ENCODE results near the gene MEF2C. TPM values are rescaled to one million over a fixed set of nuclear protein-coding genes. Genes with fewer than 3 reads are reported as not detected.

Gene MEF2C
- total RNA-seq, 4 donors from 2014 or later: 51.0 to 78.6 (median 65.7) TPM

DNA sequence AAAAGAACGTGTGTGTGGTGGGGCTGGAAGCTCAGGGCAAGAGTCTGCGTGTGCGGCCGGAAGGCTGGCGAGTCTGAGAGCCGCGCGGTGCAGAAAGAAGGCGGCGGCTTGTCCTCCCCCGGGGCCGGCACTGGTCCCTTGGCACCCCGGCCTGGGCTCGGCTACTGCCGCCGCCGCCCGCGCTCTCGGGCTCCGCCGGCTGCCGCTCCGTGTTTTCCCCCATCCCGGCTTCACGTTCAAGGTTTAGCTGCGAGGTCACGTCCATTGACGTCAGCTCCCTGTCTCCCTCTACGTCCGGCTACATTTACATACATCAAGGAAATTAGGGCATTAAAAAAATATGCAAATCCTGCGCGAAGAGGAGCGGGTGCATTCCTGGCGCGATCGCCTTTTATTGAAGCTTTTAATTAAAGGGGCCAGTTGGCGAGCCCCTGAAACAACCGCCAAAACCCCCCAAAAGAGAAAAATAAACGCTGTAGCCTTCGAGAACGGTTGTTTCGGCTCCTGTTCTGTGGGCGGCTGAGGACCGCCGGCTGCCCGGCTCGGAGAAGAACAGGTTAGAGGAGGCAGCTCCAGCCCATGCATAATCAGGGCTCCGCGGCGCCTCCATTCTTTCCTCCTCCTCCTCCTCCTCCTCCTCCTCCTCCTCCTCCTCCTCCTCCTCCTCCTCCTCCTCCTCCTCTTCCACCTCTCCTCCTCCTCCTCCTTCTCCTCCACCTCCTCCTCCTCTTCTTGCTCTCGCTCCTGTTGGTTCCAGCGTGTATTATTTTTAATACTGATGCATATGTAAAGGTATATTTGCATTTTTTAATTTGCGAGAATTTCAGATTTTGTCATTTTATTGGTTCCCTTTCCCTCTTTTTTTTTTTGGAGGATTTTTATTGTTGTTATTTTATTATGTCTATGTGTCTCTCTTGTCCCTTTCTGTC lies 207.0 kb downstream of the MEF2C start:
- no peak for DNase-seq
- 5% methylated on average over 43 to 54 of the region's 54 CpGs for WGBS, 2 donors
- peaks cover 26 to 30% of the 10 kb centered on the region in 2 donors for H3K4me1 ChIP-seq
- H3K4me3 ChIP-seq (replicated peaks in 1 of 3): peak overlapping the region in 2 of 3 donors; percentile 16 to 21
- TF ChIP-seq, protein P1, sequence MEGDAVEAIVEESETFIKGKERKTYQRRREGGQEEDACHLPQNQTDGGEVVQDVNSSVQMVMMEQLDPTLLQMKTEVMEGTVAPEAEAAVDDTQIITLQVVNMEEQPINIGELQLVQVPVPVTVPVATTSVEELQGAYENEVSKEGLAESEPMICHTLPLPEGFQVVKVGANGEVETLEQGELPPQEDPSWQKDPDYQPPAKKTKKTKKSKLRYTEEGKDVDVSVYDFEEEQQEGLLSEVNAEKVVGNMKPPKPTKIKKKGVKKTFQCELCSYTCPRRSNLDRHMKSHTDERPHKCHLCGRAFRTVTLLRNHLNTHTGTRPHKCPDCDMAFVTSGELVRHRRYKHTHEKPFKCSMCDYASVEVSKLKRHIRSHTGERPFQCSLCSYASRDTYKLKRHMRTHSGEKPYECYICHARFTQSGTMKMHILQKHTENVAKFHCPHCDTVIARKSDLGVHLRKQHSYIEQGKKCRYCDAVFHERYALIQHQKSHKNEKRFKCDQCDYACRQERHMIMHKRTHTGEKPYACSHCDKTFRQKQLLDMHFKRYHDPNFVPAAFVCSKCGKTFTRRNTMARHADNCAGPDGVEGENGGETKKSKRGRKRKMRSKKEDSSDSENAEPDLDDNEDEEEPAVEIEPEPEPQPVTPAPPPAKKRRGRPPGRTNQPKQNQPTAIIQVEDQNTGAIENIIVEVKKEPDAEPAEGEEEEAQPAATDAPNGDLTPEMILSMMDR (IDR thresholded peaks at IDR 0.05): no peak
- no peak for TF ChIP-seq POLR2A (IDR thresholded peaks at IDR 0.05)
- H3K27me3 ChIP-seq: peaks cover 88% of the 10 kb centered on the region
- intact Hi-C loops (cut with DNase I): no loop called here
- H3K27ac ChIP-seq: no peak overlapping the region
- no peaks in the 10 kb centered on the region for H3K36me3 ChIP-seq
- H3K9me3 ChIP-seq: no peaks in the 10 kb centered on the region

DNA sequence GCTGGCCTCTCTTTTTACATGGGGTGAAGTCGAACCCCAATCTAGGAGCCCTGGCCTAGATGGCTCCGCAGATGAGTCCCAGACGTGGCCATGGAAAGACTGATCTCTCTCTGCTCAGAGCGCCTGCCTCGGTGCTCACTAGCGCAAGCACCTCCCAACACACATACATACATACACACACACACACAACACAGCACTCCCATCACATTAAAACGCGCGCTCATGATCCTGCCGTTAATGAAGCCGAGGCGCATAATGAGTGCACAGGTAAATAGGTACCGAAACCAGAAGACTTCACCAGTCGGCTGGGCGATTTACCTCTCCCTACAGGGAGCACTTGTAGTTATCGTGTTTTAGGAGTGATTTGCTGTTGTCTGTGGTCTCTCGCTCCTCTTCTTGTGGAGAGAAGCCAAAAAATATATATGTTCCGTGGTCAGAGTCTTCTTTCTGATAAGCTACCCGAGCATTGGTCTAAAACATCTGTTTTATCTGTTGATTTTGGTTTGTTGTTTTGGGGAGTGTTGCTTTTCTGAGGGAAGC lies 207.7 kb downstream of the MEF2C start:
- Histone ChIP-seq H3K27me3 (peaks cover 90% of the 10 kb centered on the region), H3K4me3 (replicated peaks in 1 of 3) (peak overlapping the region in 2 of 3 donors; percentile 16 to 21), H3K4me1 (peaks cover 21 to 26% of the 10 kb centered on the region in 2 donors), H3K36me3 (no peaks in the 10 kb centered on the region), H3K9me3 (no peaks in the 10 kb centered on the region), H3K27ac (no peak overlapping the region)
- no peak for DNase-seq
- intact Hi-C loops (cut with DNase I): no loop called here
- TF ChIP-seq, protein P1 (IDR thresholded peaks at IDR 0.05): no peak
- no peak for TF ChIP-seq POLR2A (IDR thresholded peaks at IDR 0.05)
- WGBS, 2 donors: 13 to 17% methylated on average over 19 of the region's 19 CpGs

DNA sequence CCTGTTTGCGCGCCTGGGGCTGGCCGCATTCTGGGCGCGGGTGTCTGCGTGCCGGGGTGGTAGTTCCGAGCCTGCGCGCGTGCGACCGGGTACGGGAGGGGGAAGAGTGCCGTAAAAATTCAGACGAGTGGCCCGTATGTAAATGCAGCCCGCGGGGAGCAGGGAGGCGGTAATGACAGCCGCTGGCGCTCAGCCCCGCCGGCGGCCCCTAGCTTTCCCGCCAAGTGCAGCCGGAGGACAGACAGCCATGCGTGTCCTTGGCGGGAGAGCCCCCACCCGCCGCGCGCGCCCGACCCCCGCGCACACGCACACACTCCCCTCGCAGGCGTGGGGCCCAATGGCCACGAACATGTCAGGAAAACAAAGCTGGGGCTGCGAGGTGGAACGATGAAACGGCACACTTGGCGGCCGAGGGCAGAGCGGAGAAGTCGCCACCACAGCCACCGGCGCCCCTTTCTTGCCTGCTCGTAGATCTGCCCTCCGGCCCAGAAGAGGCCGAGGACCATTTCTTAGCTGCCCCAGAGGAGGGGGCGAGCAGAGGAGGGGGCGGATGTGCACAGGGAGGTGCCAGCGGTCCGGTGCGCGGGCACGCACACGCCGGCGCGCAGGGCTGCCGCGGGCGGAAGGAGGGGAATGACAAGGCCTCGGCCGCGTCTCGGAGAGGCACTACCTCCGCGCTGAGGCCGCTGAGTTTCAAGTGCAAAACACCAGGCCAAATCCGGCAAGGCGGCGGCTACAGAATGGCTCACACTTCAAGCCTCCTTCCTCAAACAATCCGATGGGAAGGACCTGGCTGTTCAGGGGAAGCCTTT lies 208.4 kb downstream of the MEF2C start:
- no peak overlapping the region for H3K27ac ChIP-seq
- TF ChIP-seq, protein P1 (IDR thresholded peaks at IDR 0.05): no peak
- TF ChIP-seq POLR2A (IDR thresholded peaks at IDR 0.05): no peak

DNA sequence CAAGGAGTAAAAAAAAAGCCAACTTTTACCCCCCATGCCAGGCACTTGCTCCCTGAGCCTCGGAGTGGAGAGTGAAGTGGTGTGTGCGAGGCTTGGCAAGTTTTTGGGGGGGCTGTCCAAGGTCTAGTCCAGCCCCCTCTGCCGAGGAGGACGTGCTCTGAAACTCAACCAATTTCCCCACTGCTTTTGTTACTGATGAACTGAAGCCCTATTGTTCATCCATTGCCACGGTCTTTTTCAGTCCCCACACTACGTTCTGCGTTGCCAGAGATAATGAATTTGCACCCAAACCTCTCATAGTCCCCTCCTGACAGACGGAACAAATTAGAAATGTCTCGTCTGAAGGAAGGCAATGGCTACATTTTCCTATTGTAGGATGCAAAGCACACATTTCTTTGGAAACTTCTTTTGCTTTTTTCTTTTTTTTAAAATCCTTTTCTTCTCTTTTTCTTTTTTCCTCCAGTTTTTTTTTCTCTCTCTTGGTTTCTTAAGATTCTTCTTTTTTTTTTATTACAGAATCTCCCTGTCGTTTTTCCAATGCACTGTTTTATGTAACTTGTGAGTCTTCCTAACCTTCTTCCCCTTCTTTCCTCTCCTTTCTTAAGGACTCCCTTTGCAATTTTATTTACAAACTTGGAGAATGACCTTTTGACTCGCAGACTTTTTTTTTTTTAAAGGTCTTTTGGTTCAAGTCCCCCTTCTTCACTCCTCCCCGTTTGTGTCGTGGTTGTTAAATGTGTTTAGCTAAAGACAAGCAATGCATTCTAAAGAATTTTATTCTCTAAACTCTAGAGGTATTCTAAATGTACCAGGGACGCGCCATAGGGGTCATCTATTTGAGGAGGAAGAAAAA lies 209.5 kb downstream of the MEF2C start:
- peaks cover 20 to 23% of the 10 kb centered on the region in 2 donors for H3K4me1 ChIP-seq
- intact Hi-C loops (cut with DNase I): no loop called here

More for the DNA sequence above, 208.4 kb downstream of the MEF2C start:
- H3K36me3 ChIP-seq: no peaks in the 10 kb centered on the region
- peaks cover 90% of the 10 kb centered on the region for H3K27me3 ChIP-seq
- peaks cover 20 to 23% of the 10 kb centered on the region in 2 donors for H3K4me1 ChIP-seq
- intact Hi-C loops (cut with DNase I): no loop called here
- WGBS, 2 donors: 1 to 4% methylated on average over 32 to 51 of the region's 78 CpGs
- H3K9me3 ChIP-seq: no peaks in the 10 kb centered on the region
- H3K4me3 ChIP-seq (replicated peaks in 1 of 3): peak overlapping the region in 1 of 3 donors; percentile 13
- DNase-seq: no peak

More for the DNA sequence above, 209.5 kb downstream of the MEF2C start:
- no peak for DNase-seq
- Histone ChIP-seq H3K9me3 (no peaks in the 10 kb centered on the region), H3K4me3 (replicated peaks in 1 of 3) (no peak overlapping the region), H3K27ac (no peak overlapping the region), H3K36me3 (no peaks in the 10 kb centered on the region), H3K27me3 (peaks cover 82% of the 10 kb centered on the region)
- TF ChIP-seq POLR2A (IDR thresholded peaks at IDR 0.05): no peak
- TF ChIP-seq, protein P1 (IDR thresholded peaks at IDR 0.05): no peak
- WGBS, 2 donors: 8 to 10% methylated on average over 15 of the region's 15 CpGs
